ENCODE measurements around the gene MPP7. TPM values are rescaled to one million over a fixed set of nuclear protein-coding genes. Genes with fewer than 3 reads are reported as not detected.
"Not testable (repeated sequence)": the region's sequence is repeated elsewhere in the genome, so short reads cannot be mapped to it uniquely, and the experiment has no call there.

MPP7 gene
- 19.0 TPM for total RNA-seq (ENCODE audit: unreplicated experiment)
- long read RNA-seq, partial matches to known transcripts = 0 of 2 reads
- long read RNA-seq, other reads (novel, unspliced or antisense) = 2 of 2 reads

- peaks cover 32% of the 10 kb centered on the region for H3K4me1 Mint-ChIP-seq (ENCODE audit: low read depth, unreplicated experiment)
- peaks cover 14% of the 10 kb centered on the region for H3K9me3 Mint-ChIP-seq (ENCODE audit: unreplicated experiment)
- H3K27ac Mint-ChIP-seq (ENCODE audit: unreplicated experiment) = peak within 1 kb of the TSS; percentile 92
- H3K4me3 Mint-ChIP-seq (ENCODE audit: unreplicated experiment) = peak within 1 kb of the TSS; percentile 96
- TF ChIP-seq, protein P1, sequence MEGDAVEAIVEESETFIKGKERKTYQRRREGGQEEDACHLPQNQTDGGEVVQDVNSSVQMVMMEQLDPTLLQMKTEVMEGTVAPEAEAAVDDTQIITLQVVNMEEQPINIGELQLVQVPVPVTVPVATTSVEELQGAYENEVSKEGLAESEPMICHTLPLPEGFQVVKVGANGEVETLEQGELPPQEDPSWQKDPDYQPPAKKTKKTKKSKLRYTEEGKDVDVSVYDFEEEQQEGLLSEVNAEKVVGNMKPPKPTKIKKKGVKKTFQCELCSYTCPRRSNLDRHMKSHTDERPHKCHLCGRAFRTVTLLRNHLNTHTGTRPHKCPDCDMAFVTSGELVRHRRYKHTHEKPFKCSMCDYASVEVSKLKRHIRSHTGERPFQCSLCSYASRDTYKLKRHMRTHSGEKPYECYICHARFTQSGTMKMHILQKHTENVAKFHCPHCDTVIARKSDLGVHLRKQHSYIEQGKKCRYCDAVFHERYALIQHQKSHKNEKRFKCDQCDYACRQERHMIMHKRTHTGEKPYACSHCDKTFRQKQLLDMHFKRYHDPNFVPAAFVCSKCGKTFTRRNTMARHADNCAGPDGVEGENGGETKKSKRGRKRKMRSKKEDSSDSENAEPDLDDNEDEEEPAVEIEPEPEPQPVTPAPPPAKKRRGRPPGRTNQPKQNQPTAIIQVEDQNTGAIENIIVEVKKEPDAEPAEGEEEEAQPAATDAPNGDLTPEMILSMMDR (IDR thresholded peaks at IDR 0.05; ENCODE audit: partially characterized antibody, unreplicated experiment) = no peak
- H3K36me3 Mint-ChIP-seq (ENCODE audit: unreplicated experiment) = no peaks in the 10 kb centered on the region
- H3K27me3 Mint-ChIP-seq (ENCODE audit: unreplicated experiment) = peaks cover 10% of the 10 kb centered on the region
- DNase-seq = peak; percentile 96
These were observed at the start of gene MPP7 for GRCh38 chr10:28302638-28303488. TSS of gene MPP7 (minus strand) at chr10:28303064. CDS start at chr10:28238604, 64,460 bp downstream.

GRCh38 chr10:28349892-28350291 is 47.0 kb upstream of the MPP7 start:
- DNase-seq = no peak
- H3K4me3 Mint-ChIP-seq (ENCODE audit: unreplicated experiment) = no peak overlapping the region
- no peak overlapping the region for H3K27ac Mint-ChIP-seq (ENCODE audit: unreplicated experiment)
- H3K4me1 Mint-ChIP-seq (ENCODE audit: low read depth, unreplicated experiment) = no peaks in the 10 kb centered on the region
- TF ChIP-seq, protein P1 (IDR thresholded peaks at IDR 0.05; ENCODE audit: partially characterized antibody, unreplicated experiment) = no peak
- peaks cover 3% of the 10 kb centered on the region for H3K27me3 Mint-ChIP-seq (ENCODE audit: unreplicated experiment)
- H3K9me3 Mint-ChIP-seq (ENCODE audit: unreplicated experiment) = peaks cover 2% of the 10 kb centered on the region
- H3K36me3 Mint-ChIP-seq (ENCODE audit: unreplicated experiment) = peaks cover 17% of the 10 kb centered on the region

- H3K4me3 Mint-ChIP-seq (ENCODE audit: unreplicated experiment) = no peak overlapping the region
- peaks cover 25% of the 10 kb centered on the region for H3K36me3 Mint-ChIP-seq (ENCODE audit: unreplicated experiment)
- H3K27me3 Mint-ChIP-seq (ENCODE audit: unreplicated experiment) = peaks cover 3% of the 10 kb centered on the region
- no peak for DNase-seq
- TF ChIP-seq, protein P1 (IDR thresholded peaks at IDR 0.05; ENCODE audit: partially characterized antibody, unreplicated experiment) = no peak
- no peaks in the 10 kb centered on the region for H3K4me1 Mint-ChIP-seq (ENCODE audit: low read depth, unreplicated experiment)
- H3K9me3 Mint-ChIP-seq (ENCODE audit: unreplicated experiment) = peaks cover 5% of the 10 kb centered on the region
- no peak overlapping the region for H3K27ac Mint-ChIP-seq (ENCODE audit: unreplicated experiment)
These were observed 41.4 kb upstream of the MPP7 start for GRCh38 chr10:28343987-28344895.

DNA sequence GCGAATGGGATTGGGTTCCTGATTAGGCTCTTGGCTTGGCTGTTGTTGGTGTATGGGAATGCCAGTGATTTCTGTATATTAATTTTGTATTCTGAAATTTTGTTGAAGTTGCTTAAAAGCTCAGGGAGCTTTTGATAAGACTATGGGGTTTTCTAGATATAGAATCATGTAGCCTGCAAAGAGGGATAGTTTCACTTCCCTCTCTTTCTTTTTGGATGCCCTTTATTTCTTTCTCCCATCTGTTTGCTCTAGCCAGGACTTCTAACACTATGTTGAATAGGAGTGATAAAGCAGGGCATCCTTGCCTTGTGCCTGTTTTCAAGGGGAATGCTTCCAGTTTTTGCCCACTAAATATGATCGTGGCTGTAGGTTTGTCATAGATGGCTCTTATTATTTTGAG is 40.4 kb upstream of the MPP7 start:
- DNase-seq = no peak

GRCh38 chr10:28341679-28342078 is 38.8 kb upstream of the MPP7 start:
- H3K36me3 Mint-ChIP-seq (ENCODE audit: unreplicated experiment) = peaks cover 18% of the 10 kb centered on the region
- not testable (repeated sequence) for H3K9me3 Mint-ChIP-seq (ENCODE audit: unreplicated experiment); H3K27ac Mint-ChIP-seq (ENCODE audit: unreplicated experiment); DNase-seq; H3K4me3 Mint-ChIP-seq (ENCODE audit: unreplicated experiment); H3K4me1 Mint-ChIP-seq (ENCODE audit: low read depth, unreplicated experiment); H3K27me3 Mint-ChIP-seq (ENCODE audit: unreplicated experiment)

More for the DNA sequence above, 40.4 kb upstream of the MPP7 start:
- Mint-ChIP-seq H3K27me3 (ENCODE audit: unreplicated experiment) (peaks cover 3% of the 10 kb centered on the region), H3K4me1 (ENCODE audit: low read depth, unreplicated experiment) (no peaks in the 10 kb centered on the region), H3K27ac (ENCODE audit: unreplicated experiment) (no peak overlapping the region), H3K4me3 (ENCODE audit: unreplicated experiment) (no peak overlapping the region), H3K36me3 (ENCODE audit: unreplicated experiment) (peaks cover 25% of the 10 kb centered on the region), H3K9me3 (ENCODE audit: unreplicated experiment) (peaks cover 5% of the 10 kb centered on the region)
- TF ChIP-seq, protein P1 (IDR thresholded peaks at IDR 0.05; ENCODE audit: partially characterized antibody, unreplicated experiment) = no peak
